MCF 10A (cell line): Measurements from ENCODE around the gene RBCK1. TPM values are rescaled to one million over a fixed set of nuclear protein-coding genes. Genes with fewer than 3 reads are reported as not detected.
A peak's percentile ranks its signal among the peaks of the same experiment; 100 is the strongest.
"Not testable (repeated sequence)": the region's sequence is repeated elsewhere in the genome, so short reads cannot be mapped to it uniquely, and the experiment has no call there.

Experiments used
- BruUV-seq: library from RNA; stranded (reverse); fragments of 400-500 nt; replicated peaks from 2 replicates; lab custom pipeline; 2021; lab: Mats Ljungman, UMichigan
- CTCF ChIA-PET: fragments of 300-600 bp; sonication (Branson Sonifier 250); formaldehyde crosslinking; extraction: SDS; loops from one replicate; lab custom pipeline; 2021; ENCODE audit warnings: antibody characterized with exemption, inconsistent platforms; lab: Yijun Ruan, JAX
- POLR2A ChIA-PET: fragments of 300-600, 350-650 bp; sonication (Branson Sonifier 250); formaldehyde crosslinking; extraction: SDS; loops from one replicate; lab custom pipeline; 2020; ENCODE audit warnings: antibody characterized with exemption, inconsistent platforms; lab: Yijun Ruan, JAX
- DNase-seq: peaks from one replicate; pipeline ENCODE4 v3.0.0-alpha.2; 2018; ENCODE audit not compliant: unreplicated experiment
- H3K27ac Mint-ChIP-seq: one replicate; pipeline ENCODE4 v1.8.0; 2022; ENCODE audit warnings: mild to moderate bottlenecking, low read depth, mixed read lengths; ENCODE audit not compliant: unreplicated experiment
- H3K27me3 Mint-ChIP-seq: one replicate; pipeline ENCODE4 v1.8.0; 2022; ENCODE audit warnings: mixed read lengths; ENCODE audit not compliant: insufficient read depth, unreplicated experiment
- H3K36me3 Mint-ChIP-seq: one replicate; pipeline ENCODE4 v1.8.0; 2022; ENCODE audit warnings: mild to moderate bottlenecking, moderate library complexity, mixed read lengths; ENCODE audit not compliant: insufficient read depth, unreplicated experiment
- H3K4me1 Mint-ChIP-seq: one replicate; pipeline ENCODE4 v1.8.0; 2022; ENCODE audit warnings: mixed read lengths; ENCODE audit not compliant: insufficient read depth, unreplicated experiment
- H3K4me3 Mint-ChIP-seq: one replicate; pipeline ENCODE4 v1.8.0; 2022; ENCODE audit warnings: mild to moderate bottlenecking, moderate library complexity, mixed read lengths; ENCODE audit not compliant: unreplicated experiment
- H3K9me3 Mint-ChIP-seq: one replicate; pipeline ENCODE4 v1.8.0; 2022; ENCODE audit warnings: mixed read lengths; ENCODE audit not compliant: unreplicated experiment
- CTCF ChIP-seq: fragments of 200-600 bp; IDR thresholded peaks from one replicate; pipeline ENCODE4 v1.8.0; 2022; ENCODE audit warnings: antibody characterized with exemption, mild to moderate bottlenecking; ENCODE audit not compliant: unreplicated experiment
- intact Hi-C: fragments of 100-400 bp; cut with micrococcal nuclease; formaldehyde crosslinking; loops from 2 replicates; pipeline ENCODE4 v1.14.1; 2022
- total RNA-seq: library from RNA; stranded (reverse); gene quantifications from 2 replicates; pipeline ENCODE4 v1.2.3, GENCODE V29; 2022

The RBCK1 gene
- total RNA-seq, 1 experiment from 2014 or later: 353 TPM

GRCh38 chr20:383889-384288 lies 24.2 kb upstream of the RBCK1 start:
- Mint-ChIP-seq H3K9me3 (no peaks in the 10 kb centered on the region), H3K4me1 (peaks cover 32% of the 10 kb centered on the region), H3K27me3 (no peaks in the 10 kb centered on the region), H3K4me3 (peak overlapping the region; percentile 79), H3K27ac (peak overlapping the region; percentile 74), H3K36me3 (peaks cover 42% of the 10 kb centered on the region)
- CTCF ChIA-PET: interaction anchor here (0.7 to 7.9 kb wide), 7 partner anchors 12 to 351 kb away, joined by 3 to 80 read pairs (median 3); no protein-coding TSS in a partner anchor
- DNase-seq: no peak
- BruUV-seq: no TSS peak
- POLR2A ChIA-PET: interaction anchor here (0.6 to 24.6 kb wide), 6 partner anchors 14 to 90 kb away, joined by 4 to 671 read pairs (median 38); partner anchors contain the start of genes RBCK1 and SOX12
- TF ChIP-seq CTCF: no peak
- intact Hi-C loops: no loop called here

DNA sequence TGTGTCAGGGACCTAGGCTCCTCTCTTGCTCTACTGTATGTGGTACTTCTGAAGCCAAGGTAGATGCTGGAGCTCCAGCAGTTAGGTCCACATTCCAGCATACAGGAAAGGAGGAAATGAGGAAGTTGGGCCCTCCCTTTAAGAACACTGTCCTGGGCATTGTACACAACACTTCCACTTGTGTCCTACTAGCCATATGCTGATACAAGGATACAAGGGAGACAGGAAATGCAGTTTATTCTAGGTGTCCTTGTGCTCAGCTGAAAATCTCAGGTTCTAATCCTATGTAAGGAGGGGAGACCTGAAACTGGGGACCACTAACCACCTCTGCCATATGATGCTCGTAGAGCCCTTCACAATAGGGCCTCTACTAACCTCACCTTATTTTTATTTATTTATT lies 23.4 kb upstream of the RBCK1 start:
- peaks cover 32% of the 10 kb centered on the region for H3K4me1 Mint-ChIP-seq
- H3K9me3 Mint-ChIP-seq: no peaks in the 10 kb centered on the region
- H3K4me3 Mint-ChIP-seq: no peak overlapping the region
- no peaks in the 10 kb centered on the region for H3K27me3 Mint-ChIP-seq
- peak overlapping the region; percentile 74 for H3K27ac Mint-ChIP-seq
- peaks cover 50% of the 10 kb centered on the region for H3K36me3 Mint-ChIP-seq
- no peak for DNase-seq
- intact Hi-C loops: no loop called here
- ChIA-PET CTCF (interaction anchor here (0.6 to 7.9 kb wide), 9 partner anchors 16 to 350 kb away, joined by 3 to 80 read pairs (median 4); no protein-coding TSS in a partner anchor), POLR2A (interaction anchor here (0.6 to 24.6 kb wide), 4 partner anchors 13 to 48 kb away, joined by 3 to 671 read pairs (median 102); no protein-coding TSS in a partner anchor)
- no peak for TF ChIP-seq CTCF
- BruUV-seq: no TSS peak

DNA sequence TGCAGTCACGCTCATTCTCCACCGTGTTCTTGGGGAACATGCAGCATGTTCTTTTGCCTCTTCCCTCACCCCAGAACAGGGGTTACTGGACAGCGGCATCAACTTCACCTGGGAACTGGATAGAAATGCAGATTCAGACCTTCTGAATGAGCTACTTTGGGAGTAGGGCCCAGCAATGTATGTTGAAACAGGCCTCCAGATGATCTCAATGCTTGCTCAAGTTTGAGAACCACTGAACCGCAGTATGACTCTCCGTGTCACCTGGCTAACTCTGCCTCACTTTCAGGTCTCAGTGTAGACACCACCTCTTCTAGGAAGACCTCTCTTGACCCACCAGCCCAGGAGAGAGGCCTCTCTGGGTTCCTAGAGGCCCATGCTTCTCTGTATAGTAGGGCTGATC lies 22.7 kb upstream of the RBCK1 start:
- intact Hi-C loops: no loop called here
- H3K9me3 Mint-ChIP-seq: no peaks in the 10 kb centered on the region
- no peak overlapping the region for H3K27ac Mint-ChIP-seq
- TF ChIP-seq CTCF: no peak
- DNase-seq: no peak
- H3K4me3 Mint-ChIP-seq: no peak overlapping the region
- ChIA-PET POLR2A (interaction anchor here (0.7 to 24.6 kb wide), 4 partner anchors 12 to 24 kb away, joined by 3 to 671 read pairs (median 102); no protein-coding TSS in a partner anchor), CTCF (interaction anchor here (0.6 to 3.6 kb wide), 8 partner anchors 12 to 133 kb away, joined by 3 to 16 read pairs (median 4); no protein-coding TSS in a partner anchor)
- no TSS peak for BruUV-seq
- H3K36me3 Mint-ChIP-seq: peaks cover 57% of the 10 kb centered on the region
- H3K4me1 Mint-ChIP-seq: peaks cover 32% of the 10 kb centered on the region
- H3K27me3 Mint-ChIP-seq: no peaks in the 10 kb centered on the region

GRCh38 chr20:386634-387033 lies 21.5 kb upstream of the RBCK1 start:
- intact Hi-C loops, H3K27me3 Mint-ChIP-seq, H3K9me3 Mint-ChIP-seq, DNase-seq, BruUV-seq, H3K4me3 Mint-ChIP-seq, H3K27ac Mint-ChIP-seq: not testable (repeated sequence)
- CTCF ChIA-PET: interaction anchor here (0.6 to 3.6 kb wide), 7 partner anchors 13 to 71 kb away, joined by 3 to 16 read pairs (median 5); no protein-coding TSS in a partner anchor
- H3K36me3 Mint-ChIP-seq: peaks cover 69% of the 10 kb centered on the region
- H3K4me1 Mint-ChIP-seq: peaks cover 32% of the 10 kb centered on the region
- POLR2A ChIA-PET: interaction anchor here (0.6 to 24.6 kb wide), 5 partner anchors 11 to 116 kb away, joined by 3 to 671 read pairs (median 3); no protein-coding TSS in a partner anchor
